Common myeloid progenitor, CD34-positive (primary cell): ENCODE measurements around the gene TAGAP.

Experiments used
- CTCF ChIA-PET: fragments of 350-600 bp; sonication (Branson Sonifier 250); formaldehyde crosslinking; loops from one replicate; lab custom pipeline; 2021; ENCODE audit warnings: antibody characterized with exemption; lab: Charles Lee
- POLR2A ChIA-PET: fragments of 350-600 bp; sonication (Branson Sonifier 250); formaldehyde crosslinking; loops from one replicate; lab custom pipeline; 2021; ENCODE audit warnings: antibody characterized with exemption; lab: Charles Lee
- DNase-seq, 3 donors: peaks; one replicate each; pipeline versions ENCODE4 v3.0.0 to v3.0.0-alpha.2; 2013
- H3K27ac ChIP-seq, 2 experiments: 1 replicate in 1 of 2; 2 replicates in 1 of 2; pipeline ENCODE4 v1.7.0; 2013; ENCODE audit warnings: inconsistent platforms in 2 of 2, low read length in 2 of 2, mild to moderate bottlenecking in 2 of 2, low read depth in 1 of 2, moderate library complexity in 1 of 2; ENCODE audit not compliant: severe bottlenecking in 2 of 2, insufficient read depth in 1 of 2, poor library complexity in 1 of 2
- H3K27me3 ChIP-seq, 5 experiments: replicated peaks in 2 of 5; 1 replicate in 3 of 5; 2 replicates in 2 of 5; pipeline versions ENCODE4 v1.6.1 to v1.7.0; 2013; ENCODE audit warnings: low read length in 4 of 5, mild to moderate bottlenecking in 2 of 5, moderate library complexity in 2 of 5, inconsistent platforms in 1 of 5; ENCODE audit not compliant: insufficient read depth in 5 of 5, control insufficient read depth in 4 of 5
- H3K36me3 ChIP-seq, 4 experiments: 1 replicate in 2 of 4; 2 replicates in 2 of 4; pipeline versions ENCODE4 v1.6.1 to v1.7.0; 2013; ENCODE audit warnings: low read length in 3 of 4, control low read depth in 1 of 4, mild to moderate bottlenecking in 1 of 4; ENCODE audit not compliant: control insufficient read depth in 4 of 4, insufficient read depth in 4 of 4
- H3K4me1 ChIP-seq, 4 experiments: 1 replicate in 3 of 4; 2 replicates in 1 of 4; pipeline versions ENCODE4 v1.6.1 to v1.7.1; 2013; ENCODE audit warnings: low read length in 3 of 4, mild to moderate bottlenecking in 3 of 4, control low read depth in 1 of 4, inconsistent platforms in 1 of 4, moderate library complexity in 1 of 4; ENCODE audit not compliant: control insufficient read depth in 4 of 4, insufficient read depth in 4 of 4; ENCODE audit errors: control extremely low read depth in 1 of 4
- H3K4me3 ChIP-seq, 7 experiments: 1 replicate in 4 of 7; 2 replicates in 3 of 7; pipeline versions ENCODE4 v1.5.1 to v1.7.0; 2013; ENCODE audit warnings: mild to moderate bottlenecking in 7 of 7, low read length in 6 of 7, moderate library complexity in 6 of 7, inconsistent platforms in 2 of 7, low read depth in 2 of 7, control low read depth in 1 of 7; ENCODE audit not compliant: insufficient read depth in 4 of 7, control insufficient read depth in 1 of 7; ENCODE audit errors: extremely low read depth in 1 of 7
- H3K9me3 ChIP-seq, 5 experiments: 1 replicate in 4 of 5; 2 replicates in 1 of 5; pipeline versions ENCODE4 v1.6.1 to v1.7.1; 2013; ENCODE audit warnings: low read length in 4 of 5, mild to moderate bottlenecking in 2 of 5, inconsistent platforms in 1 of 5, low read depth in 1 of 5, moderate library complexity in 1 of 5; ENCODE audit not compliant: control insufficient read depth in 4 of 5, insufficient read depth in 2 of 5; ENCODE audit errors: control extremely low read depth in 1 of 5
- WGBS: methylation state at CpG from one replicate; pipeline ENCODE4 v1.1.5; 2013; ENCODE audit not compliant: insufficient coverage; 5-methylcytosine and 5-hydroxymethylcytosine counted together

The TAGAP gene

GRCh38 chr6:158988477-158988876 is 56.3 kb downstream of the TAGAP start:
- Histone ChIP-seq H3K27me3 (no peaks in the 10 kb centered on the region), H3K4me3 (no peak overlapping the region), H3K27ac (no peak overlapping the region), H3K4me1 (peaks cover 0 to 4% (median 0%) of the 10 kb centered on the region in 4 experiments), H3K9me3 (peaks cover 0 to 10% (median 3%) of the 10 kb centered on the region in 5 experiments), H3K36me3 (peaks cover 0 to 2% (median under 1%) of the 10 kb centered on the region in 4 experiments)
- WGBS, result 83% methylated on average over 1 of the region's 1 CpG
- ChIA-PET POLR2A (no interaction called here), CTCF (interaction anchor here (1.1 kb wide), 2 partner anchors 11 to 199 kb away, joined by 3 read pairs; partner anchors contain the start of gene RSPH3)
- DNase-seq, result no peak

- POLR2A ChIA-PET, result no interaction called here
Observed at GRCh38 chr6:158987657-158988056, 57.1 kb downstream of the TAGAP start.

More at GRCh38 chr6:158987657-158988056, 57.1 kb downstream of the TAGAP start:
- Histone ChIP-seq H3K4me1 (peaks cover 0 to 4% (median 0%) of the 10 kb centered on the region in 4 experiments), H3K27me3 (no peaks in the 10 kb centered on the region), H3K36me3 (peaks cover 0 to 2% (median under 1%) of the 10 kb centered on the region in 4 experiments), H3K4me3 (no peak overlapping the region), H3K9me3 (peaks cover 0 to 10% (median 3%) of the 10 kb centered on the region in 5 experiments), H3K27ac (no peak overlapping the region)
- CTCF ChIA-PET, result interaction anchor here (1.5 kb wide), 1 partner anchor 147 kb away, joined by 4 read pairs; no protein-coding TSS in a partner anchor
- no peak for DNase-seq
- no CpG with 5 or more reads among the region's 1 CpG for WGBS
